HG02571 (cell line): ENCODE results near the gene SNAPC2.
"Not testable (repeated sequence)": the region's sequence is repeated elsewhere in the genome, so short reads cannot be mapped to it uniquely, and the experiment has no call there.

Experiments used
- ATAC-seq: cut with Tn5 transposase; IDR thresholded peaks from one replicate; pipeline ENCODE4 v1.9.1; 2021; ENCODE audit warnings: mild to moderate bottlenecking, moderate library complexity; ENCODE audit not compliant: unreplicated experiment

SNAPC2 gene

GRCh38 chr19:7920519-7921301 lies 572 bp downstream of the SNAPC2 start:
- peak; percentile 37 for ATAC-seq

- ATAC-seq = no peak
Observed at GRCh38 chr19:7921302-7921966, 1.3 kb downstream of the SNAPC2 start.

GRCh38 chr19:7921967-7922835 lies 2.1 kb downstream of the SNAPC2 start:
- ATAC-seq = no peak

- no peak for ATAC-seq
Observed at GRCh38 chr19:7922836-7923195, 2.7 kb downstream of the SNAPC2 start.

GRCh38 chr19:7923295-7924191 lies 3.4 kb downstream of the SNAPC2 start:
- ATAC-seq = no peak

GRCh38 chr19:7924241-7924640 lies 4.1 kb downstream of the SNAPC2 start:
- no peak for ATAC-seq

- no peak for ATAC-seq
Observed at GRCh38 chr19:7924651-7925170, 4.6 kb downstream of the SNAPC2 start.

GRCh38 chr19:7925171-7925851 lies 5.2 kb downstream of the SNAPC2 start:
- no peak for ATAC-seq

- no peak for ATAC-seq
Observed at GRCh38 chr19:7926021-7926726, 6.0 kb downstream of the SNAPC2 start, which contains the start of gene CTXN1. Gene CTXN1, minus strand, starts transcription at chr19:7926135. Its CDS starts 597 bp downstream, at chr19:7925538.

GRCh38 chr19:7926727-7927604 lies 6.8 kb downstream of the SNAPC2 start:
- ATAC-seq = no peak

- ATAC-seq = no peak
Observed at GRCh38 chr19:7927605-7928333, 7.6 kb downstream of the SNAPC2 start.

- ATAC-seq = no peak
Observed at GRCh38 chr19:7928334-7928706, 8.2 kb downstream of the SNAPC2 start.

GRCh38 chr19:7928741-7929701 lies 8.9 kb downstream of the SNAPC2 start:
- ATAC-seq = no peak

- not testable (repeated sequence) for ATAC-seq
Observed at GRCh38 chr19:7930030-7930429, 9.9 kb downstream of the SNAPC2 start.

- ATAC-seq = no peak
Observed at GRCh38 chr19:7930765-7931164, 10.6 kb downstream of the SNAPC2 start.
